PC-3 (cell line): ENCODE measurements around the gene TTC19.

Experiments
- EZH2phosphoT487 ChIP-seq: fragments of 300-600 bp; sonication (generic); IDR thresholded peaks from 2 replicates; pipeline ENCODE4 v1.6.1; 2018; ENCODE audit warnings: mild to moderate bottlenecking, antibody characterized with exemption, low read length, borderline replicate concordance
- TF ChIP-seq, protein P1 (sequence below): fragments of 300-600 bp; sonication (generic); conservative IDR thresholded peaks from 2 replicates; pipeline ENCODE4 v1.5.1; 2017; ENCODE audit warnings: antibody characterized with exemption, low read depth, mild to moderate bottlenecking, low read length

DNA sequence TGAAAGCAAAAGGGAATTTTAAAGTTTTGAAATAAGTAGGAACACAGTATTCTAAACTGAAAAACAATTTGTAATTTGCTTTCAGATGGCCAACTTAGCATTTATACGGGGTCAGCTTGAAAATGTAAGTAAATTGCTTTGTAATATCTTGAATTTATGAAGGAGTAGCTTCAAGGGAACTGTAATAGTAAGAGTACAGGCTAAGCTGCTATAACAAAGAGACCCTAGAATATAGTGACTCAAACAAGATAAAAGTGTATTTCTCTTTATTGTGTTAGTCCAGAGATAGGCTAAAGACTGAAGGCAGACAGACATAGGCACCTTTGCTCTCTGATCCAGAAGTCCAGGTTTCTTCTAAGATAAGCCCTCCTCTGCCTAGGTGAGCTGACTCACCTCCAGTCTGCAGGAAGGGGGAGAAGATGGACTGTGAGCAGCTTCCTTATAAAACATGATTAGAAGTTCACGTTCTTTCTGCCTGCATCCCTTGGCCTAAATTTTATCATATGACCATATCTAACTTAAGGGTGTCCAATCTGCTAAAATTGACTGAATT lies 3.2 kb downstream of the TTC19 start:
- TF ChIP-seq, protein P1, sequence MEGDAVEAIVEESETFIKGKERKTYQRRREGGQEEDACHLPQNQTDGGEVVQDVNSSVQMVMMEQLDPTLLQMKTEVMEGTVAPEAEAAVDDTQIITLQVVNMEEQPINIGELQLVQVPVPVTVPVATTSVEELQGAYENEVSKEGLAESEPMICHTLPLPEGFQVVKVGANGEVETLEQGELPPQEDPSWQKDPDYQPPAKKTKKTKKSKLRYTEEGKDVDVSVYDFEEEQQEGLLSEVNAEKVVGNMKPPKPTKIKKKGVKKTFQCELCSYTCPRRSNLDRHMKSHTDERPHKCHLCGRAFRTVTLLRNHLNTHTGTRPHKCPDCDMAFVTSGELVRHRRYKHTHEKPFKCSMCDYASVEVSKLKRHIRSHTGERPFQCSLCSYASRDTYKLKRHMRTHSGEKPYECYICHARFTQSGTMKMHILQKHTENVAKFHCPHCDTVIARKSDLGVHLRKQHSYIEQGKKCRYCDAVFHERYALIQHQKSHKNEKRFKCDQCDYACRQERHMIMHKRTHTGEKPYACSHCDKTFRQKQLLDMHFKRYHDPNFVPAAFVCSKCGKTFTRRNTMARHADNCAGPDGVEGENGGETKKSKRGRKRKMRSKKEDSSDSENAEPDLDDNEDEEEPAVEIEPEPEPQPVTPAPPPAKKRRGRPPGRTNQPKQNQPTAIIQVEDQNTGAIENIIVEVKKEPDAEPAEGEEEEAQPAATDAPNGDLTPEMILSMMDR = no peak
- TF ChIP-seq EZH2phosphoT487 = no peak
